ENCODE measurements around the gene PIGO.
A peak's percentile ranks its signal among the peaks of the same experiment; 100 is the strongest.

GRCh38 chr9:35071814-35072460 lies 24.5 kb downstream of the PIGO start:
- TF ChIP-seq CTCF (conservative IDR thresholded peaks at IDR 0.05): peak; percentile 59
- TF ChIP-seq ZFX (IDR thresholded peaks at IDR 0.05): peak; percentile 99
